A673 (cell line): ENCODE data around the gene LPP. TPM values are rescaled to one million over a fixed set of nuclear protein-coding genes. Genes with fewer than 3 reads are reported as not detected.

Experiments used
- BruUV-seq: library from RNA; stranded (reverse); fragments of 400-500 nt; replicated peaks from 2 replicates; lab custom pipeline; 2021; lab: Mats Ljungman, UMichigan
- CTCF ChIA-PET: fragments of 300-600 bp; sonication (Branson Sonifier 250); formaldehyde crosslinking; loops from one replicate; lab custom pipeline; 2022; ENCODE audit warnings: antibody characterized with exemption; lab: Charles Lee
- POLR2A ChIA-PET: fragments of 300-600 bp; sonication (Branson Sonifier 250); formaldehyde crosslinking; loops from one replicate; lab custom pipeline; 2022; ENCODE audit warnings: antibody characterized with exemption; ENCODE audit not compliant: low non-redundant PET; lab: Charles Lee
- DNase-seq: peaks from one replicate; pipeline ENCODE4 v3.0.0-alpha.2; 2015; ENCODE audit warnings: low spot score
- H3K27ac ChIP-seq: fragments of 200-600 bp; sonication (generic); 2 replicates; pipeline ENCODE4 v1.5.1; 2016; ENCODE audit warnings: mixed run types, low read depth, mild to moderate bottlenecking, mixed read lengths, antibody characterized with exemption, low read length; ENCODE audit not compliant: poor library complexity, severe bottlenecking
- H3K27me3 ChIP-seq: fragments of 200-600 bp; sonication (generic); replicated peaks from 2 replicates; pipeline ENCODE4 v1.6.1; 2017; ENCODE audit warnings: mixed run types, low read depth, mild to moderate bottlenecking, mixed read lengths, antibody characterized with exemption, low read length; ENCODE audit not compliant: insufficient read depth, poor library complexity
- H3K36me3 ChIP-seq: fragments of 200-600 bp; sonication (generic); 2 replicates; pipeline ENCODE4 v1.6.1; 2016; ENCODE audit warnings: mixed run types, mild to moderate bottlenecking, mixed read lengths, antibody characterized with exemption, low read length; ENCODE audit not compliant: insufficient read depth, poor library complexity, severe bottlenecking
- H3K4me1 ChIP-seq: fragments of 200-600 bp; sonication (generic); 2 replicates; pipeline ENCODE4 v1.6.1; 2017; ENCODE audit warnings: mixed run types, mild to moderate bottlenecking, mixed read lengths, antibody characterized with exemption, low read length; ENCODE audit not compliant: insufficient read depth, poor library complexity, severe bottlenecking
- H3K4me3 ChIP-seq: fragments of 200-600 bp; sonication (generic); 2 replicates; pipeline ENCODE4 v1.5.1; 2016; ENCODE audit warnings: low read depth, mixed run types, mild to moderate bottlenecking, mixed read lengths, low read length; ENCODE audit not compliant: poor library complexity, severe bottlenecking
- H3K9me3 ChIP-seq: fragments of 200-600 bp; sonication (generic); 2 replicates; pipeline ENCODE4 v1.6.1; 2016; ENCODE audit warnings: mixed run types, low read depth, mild to moderate bottlenecking, mixed read lengths, antibody characterized with exemption, low read length; ENCODE audit not compliant: poor library complexity, severe bottlenecking
- CTCF ChIP-seq: fragments of 300-800, 200-600 bp; sonication (generic); conservative IDR thresholded peaks from 2 replicates; pipeline ENCODE4 v1.5.1; 2017; ENCODE audit warnings: low read depth, mild to moderate bottlenecking, antibody characterized with exemption, low read length, moderate library complexity, mixed read lengths
- EZH2 ChIP-seq: fragments of 200-600 bp; sonication (generic); IDR thresholded peaks from 2 replicates; pipeline ENCODE4 v1.6.1; 2017; ENCODE audit warnings: borderline replicate concordance, low read depth, mild to moderate bottlenecking, mixed read lengths, antibody characterized with exemption, low read length; ENCODE audit not compliant: poor library complexity, severe bottlenecking
- intact Hi-C: fragments of 100-400 bp; cut with micrococcal nuclease; formaldehyde crosslinking; loops from one replicate; pipeline ENCODE4 v1.10.0; 2022; ENCODE audit not compliant: unreplicated experiment
- total RNA-seq: library from RNA; stranded (reverse); gene quantifications from 2 replicates; pipeline ENCODE4 v1.2.3, GENCODE V29; 2021

The LPP gene
- total RNA-seq, 1 experiment from 2014 or later, result 39.7 TPM

GRCh38 chr3:188620752-188621151 lies 466.8 kb downstream of the LPP start:
- TF ChIP-seq EZH2, result no peak
- no peak for TF ChIP-seq CTCF
- Histone ChIP-seq H3K4me3 (no peak overlapping the region), H3K27ac (no peak overlapping the region), H3K9me3 (no peaks in the 10 kb centered on the region), H3K27me3 (no peaks in the 10 kb centered on the region), H3K4me1 (peaks cover 12% of the 10 kb centered on the region), H3K36me3 (no peaks in the 10 kb centered on the region)
- ChIA-PET CTCF (no interaction called here), POLR2A (no interaction called here)
- no TSS peak for BruUV-seq
- no peak for DNase-seq
- intact Hi-C loops, result no loop called here

GRCh38 chr3:188624384-188624783 lies 470.4 kb downstream of the LPP start:
- no peak overlapping the region for H3K27ac ChIP-seq
- CTCF ChIA-PET, result no interaction called here

GRCh38 chr3:188624828-188625227 lies 470.9 kb downstream of the LPP start:
- DNase-seq, result peak; percentile 6
- TF ChIP-seq CTCF (no peak), EZH2 (no peak)
- H3K4me3 ChIP-seq, result no peak overlapping the region
- intact Hi-C loops, result no loop called here
- no peak overlapping the region for H3K27ac ChIP-seq
- CTCF ChIA-PET, result no interaction called here
- H3K9me3 ChIP-seq, result no peaks in the 10 kb centered on the region
- POLR2A ChIA-PET, result no interaction called here
- H3K27me3 ChIP-seq, result no peaks in the 10 kb centered on the region
- BruUV-seq, result no TSS peak
- peaks cover 12% of the 10 kb centered on the region for H3K4me1 ChIP-seq
- H3K36me3 ChIP-seq, result no peaks in the 10 kb centered on the region

More at GRCh38 chr3:188624384-188624783, 470.4 kb downstream of the LPP start:
- POLR2A ChIA-PET, result no interaction called here
- no TSS peak for BruUV-seq
- H3K4me1 ChIP-seq, result peaks cover 12% of the 10 kb centered on the region
- intact Hi-C loops, result no loop called here
- H3K9me3 ChIP-seq, result no peaks in the 10 kb centered on the region
- H3K4me3 ChIP-seq, result no peak overlapping the region
- DNase-seq, result no peak
- no peak for TF ChIP-seq CTCF
- no peak for TF ChIP-seq EZH2
- no peaks in the 10 kb centered on the region for H3K36me3 ChIP-seq
- H3K27me3 ChIP-seq, result no peaks in the 10 kb centered on the region
